ENCODE measurements around the gene UNC13A. TPM values are rescaled to one million over a fixed set of nuclear protein-coding genes. Genes with fewer than 3 reads are reported as not detected.

The UNC13A gene
- total RNA-seq, 1 experiment from 2014 or later, result 22.2 TPM

DNA sequence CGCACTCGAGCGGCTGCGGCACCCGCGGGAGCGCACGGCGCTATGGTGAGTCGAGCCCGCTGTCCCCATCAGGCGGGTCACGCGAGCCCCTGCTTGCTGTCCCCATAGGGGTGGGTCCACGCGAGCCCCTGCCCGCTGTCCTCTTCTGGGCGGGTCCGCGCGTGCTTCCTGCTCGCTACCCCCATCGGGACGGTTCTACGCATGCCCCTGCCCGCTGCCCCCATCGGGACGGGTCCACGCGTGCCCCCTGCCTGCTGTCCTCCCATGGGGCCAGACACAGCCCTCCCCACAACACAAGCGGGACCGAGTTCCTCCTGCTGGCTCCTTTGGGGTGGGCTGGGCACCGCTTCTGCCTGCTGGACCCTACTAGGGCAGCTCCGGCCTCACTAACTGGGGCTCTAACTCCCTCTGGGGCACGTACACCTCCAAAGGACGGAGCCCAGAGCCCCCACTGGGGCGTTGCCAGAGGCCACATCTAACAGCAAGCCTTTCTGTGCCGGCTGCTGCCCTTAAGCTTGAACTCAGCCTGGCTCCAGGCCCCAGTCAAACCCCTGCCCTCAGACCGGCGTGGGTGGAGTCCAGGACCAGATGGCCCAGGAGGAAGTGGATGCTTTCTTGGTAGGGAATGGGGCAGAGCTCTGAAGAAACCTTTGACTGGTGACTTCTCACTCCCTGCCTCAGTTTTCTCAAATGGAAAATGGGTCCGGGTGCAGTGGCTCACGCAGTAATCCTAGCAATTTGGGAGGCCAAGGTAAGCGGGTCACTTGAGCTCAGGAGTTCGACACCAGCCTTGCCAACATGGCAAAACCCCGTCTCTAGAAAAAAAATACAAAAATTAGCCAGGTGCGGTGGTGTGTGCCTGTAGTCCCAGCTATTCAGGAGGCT, 132.0 kb downstream of the UNC13A start:
- Histone ChIP-seq H3T11ph (ENCODE audit: low read length) (no peak overlapping the region), H3K4ac (ENCODE audit: low read depth, low read length) (no peak overlapping the region), H3K18ac (ENCODE audit: insufficient read length, low read depth, low read length) (no peak overlapping the region), H3K56ac (ENCODE audit: insufficient read length, low read depth, low read length) (no peak overlapping the region), H4K91ac (ENCODE audit: insufficient read length, low read depth, low read length) (no peak overlapping the region), H3K9ac (ENCODE audit: extremely low read depth, insufficient read length, low read length) (no peak overlapping the region), H3K4me1 (ENCODE audit: insufficient read depth, low read length) (no peaks in the 10 kb centered on the region; the same call in 1 of the 2 replicates), H4K20me1 (ENCODE audit: control insufficient read depth, insufficient read depth, insufficient read length) (peaks cover 3% of the 10 kb centered on the region), H3K79me2 (ENCODE audit: insufficient read depth, low read length) (no peaks in the 10 kb centered on the region), H3K79me1 (ENCODE audit: insufficient read depth, low read depth, low read length, poor library complexity, severe bottlenecking) (no peaks in the 10 kb centered on the region), H3K27me3 (ENCODE audit: insufficient read depth, low read length) (no peaks in the 10 kb centered on the region), H3K4me2 (ENCODE audit: insufficient read depth, insufficient read length, low read length) (peak overlapping the region; percentile 39), H3K14ac (ENCODE audit: insufficient read depth, low read length) (no peak overlapping the region), H4K5ac (ENCODE audit: insufficient read length, low read depth, low read length) (no peak overlapping the region), H3K9me3 (ENCODE audit: control insufficient read depth, low read depth, low read length) (no peaks in the 10 kb centered on the region), H2BK15ac (ENCODE audit: low read depth, low read length) (no peak overlapping the region), H2BK120ac (ENCODE audit: low read depth, low read length, poor library complexity, severe bottlenecking) (no peak overlapping the region), H2BK12ac (ENCODE audit: insufficient read length, low read depth, low read length) (no peak overlapping the region), H3K23me2 (ENCODE audit: insufficient read length, low read depth, low read length, poor library complexity, severe bottlenecking) (peaks cover 8% of the 10 kb centered on the region), H4K8ac (replicated peaks; ENCODE audit: insufficient read length, low read depth, low read length) (no peak overlapping the region), H3K23ac (ENCODE audit: insufficient read length, low read depth, low read length) (no peak overlapping the region), H2AFZ (ENCODE audit: low read length) (no peak overlapping the region), H3K27ac (ENCODE audit: insufficient read length, low read depth, low read length) (no peak overlapping the region), H2BK20ac (ENCODE audit: low read depth, low read length, poor library complexity, severe bottlenecking) (no peak overlapping the region), H2AK5ac (ENCODE audit: insufficient read length, low read length) (no peak overlapping the region), H2BK5ac (ENCODE audit: insufficient read length, low read length) (no peak overlapping the region)
- Mint-ChIP-seq H3K27ac (no peak overlapping the region), H3K9me3 (no peaks in the 10 kb centered on the region), H3K36me3 (ENCODE audit: insufficient read depth in 1 of 3, low read depth in 3 of 3) (peaks cover 11 to 19% (median 16%) of the 10 kb centered on the region in 3 experiments; a peak in 6 of 7 replicates), H3K27me3 (ENCODE audit: low read depth) (peaks cover 6% of the 10 kb centered on the region), H3K4me3 (peak overlapping the region; percentile 69 to 84), H3K4me1 (peaks cover 12 to 14% of the 10 kb centered on the region in 2 experiments)
- TF ChIP-seq, protein P1, sequence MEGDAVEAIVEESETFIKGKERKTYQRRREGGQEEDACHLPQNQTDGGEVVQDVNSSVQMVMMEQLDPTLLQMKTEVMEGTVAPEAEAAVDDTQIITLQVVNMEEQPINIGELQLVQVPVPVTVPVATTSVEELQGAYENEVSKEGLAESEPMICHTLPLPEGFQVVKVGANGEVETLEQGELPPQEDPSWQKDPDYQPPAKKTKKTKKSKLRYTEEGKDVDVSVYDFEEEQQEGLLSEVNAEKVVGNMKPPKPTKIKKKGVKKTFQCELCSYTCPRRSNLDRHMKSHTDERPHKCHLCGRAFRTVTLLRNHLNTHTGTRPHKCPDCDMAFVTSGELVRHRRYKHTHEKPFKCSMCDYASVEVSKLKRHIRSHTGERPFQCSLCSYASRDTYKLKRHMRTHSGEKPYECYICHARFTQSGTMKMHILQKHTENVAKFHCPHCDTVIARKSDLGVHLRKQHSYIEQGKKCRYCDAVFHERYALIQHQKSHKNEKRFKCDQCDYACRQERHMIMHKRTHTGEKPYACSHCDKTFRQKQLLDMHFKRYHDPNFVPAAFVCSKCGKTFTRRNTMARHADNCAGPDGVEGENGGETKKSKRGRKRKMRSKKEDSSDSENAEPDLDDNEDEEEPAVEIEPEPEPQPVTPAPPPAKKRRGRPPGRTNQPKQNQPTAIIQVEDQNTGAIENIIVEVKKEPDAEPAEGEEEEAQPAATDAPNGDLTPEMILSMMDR (conservative IDR thresholded peaks at IDR 0.05), result no peak
- no CpG with 5 or more reads among the region's 46 CpGs for WGBS (ENCODE audit: extremely low coverage, insufficient read length, low lambda C conversion rate)
- DNase-seq, result peak; percentile 76

All from H9 (cell line).